Right renal cortex interstitium (tissue), 3 donors: ENCODE data around the gene CRYL1. TPM values are rescaled to one million over a fixed set of nuclear protein-coding genes. Genes with fewer than 3 reads are reported as not detected.

ENCODE experiments used
- DNase-seq, 3 donors: peaks; one replicate each; pipeline ENCODE4 v3.0.0-alpha.2; 2013; ENCODE audit warnings: low read depth in 3 of 3, low spot score in 2 of 3
- polyA plus RNA-seq, 3 donors: library from polyadenylated mRNA; unstranded; fragments of 120-200 nt; gene quantifications; one replicate each; pipeline ENCODE4 v1.2.1, GENCODE V29; 2013; ENCODE audit not compliant: insufficient read length in 3 of 3

The CRYL1 gene
- 100 to 1,000 TPM; 143 to 151 (median 146) TPM for polyA plus RNA-seq

- peak in 1 of 3 donors; percentile 45 for DNase-seq
These were observed at the start of gene CRYL1 for GRCh38 chr13:20525601-20526544. Gene CRYL1, minus strand, starts transcription at chr13:20525857. Its CDS starts 63 bp downstream, at chr13:20525794.

GRCh38 chr13:20573636-20574035 is 48.0 kb upstream of the CRYL1 start:
- DNase-seq, result no peak

- DNase-seq, result no peak
These were observed 47.5 kb upstream of the CRYL1 start for GRCh38 chr13:20573186-20573585.

GRCh38 chr13:20571676-20572075 is 46.0 kb upstream of the CRYL1 start:
- no peak for DNase-seq

GRCh38 chr13:20570517-20570916 is 44.9 kb upstream of the CRYL1 start:
- DNase-seq, result no peak

- DNase-seq, result no peak
These were observed 42.3 kb upstream of the CRYL1 start for GRCh38 chr13:20567881-20568528.

- peak; percentile 70 to 84 (median 75) for DNase-seq
These were observed 41.5 kb upstream of the CRYL1 start, which contains the start of gene IFT88 for GRCh38 chr13:20566898-20567874. Gene IFT88, plus strand, starts transcription at chr13:20567157. Its CDS starts 7,229 bp downstream, at chr13:20574386.

GRCh38 chr13:20566468-20566897 is 40.8 kb upstream of the CRYL1 start:
- DNase-seq, result peak; percentile 50 to 67 (median 63)

- no peak for DNase-seq
These were observed 39.6 kb upstream of the CRYL1 start for GRCh38 chr13:20565115-20565736.

GRCh38 chr13:20561741-20562140 is 36.1 kb upstream of the CRYL1 start:
- no peak for DNase-seq

GRCh38 chr13:20559659-20560356 is 34.2 kb upstream of the CRYL1 start:
- no peak for DNase-seq

- DNase-seq, result no peak
These were observed 33.3 kb upstream of the CRYL1 start for GRCh38 chr13:20558982-20559381.

GRCh38 chr13:20553311-20553710 is 27.7 kb upstream of the CRYL1 start:
- DNase-seq, result no peak

- DNase-seq, result no peak
These were observed 25.1 kb upstream of the CRYL1 start for GRCh38 chr13:20550799-20551198.

GRCh38 chr13:20547479-20547908 is 21.8 kb upstream of the CRYL1 start:
- no peak for DNase-seq

- no peak for DNase-seq
These were observed 20.9 kb upstream of the CRYL1 start for GRCh38 chr13:20546556-20546955.

- DNase-seq, result no peak
These were observed 18.7 kb upstream of the CRYL1 start for GRCh38 chr13:20544201-20544923.

GRCh38 chr13:20536992-20537391 is 11.3 kb upstream of the CRYL1 start:
- no peak for DNase-seq
